ENCODE data around the gene SLC36A3.
A peak's percentile ranks its signal among the peaks of the same experiment; 100 is the strongest.

The SLC36A3 gene

DNA sequence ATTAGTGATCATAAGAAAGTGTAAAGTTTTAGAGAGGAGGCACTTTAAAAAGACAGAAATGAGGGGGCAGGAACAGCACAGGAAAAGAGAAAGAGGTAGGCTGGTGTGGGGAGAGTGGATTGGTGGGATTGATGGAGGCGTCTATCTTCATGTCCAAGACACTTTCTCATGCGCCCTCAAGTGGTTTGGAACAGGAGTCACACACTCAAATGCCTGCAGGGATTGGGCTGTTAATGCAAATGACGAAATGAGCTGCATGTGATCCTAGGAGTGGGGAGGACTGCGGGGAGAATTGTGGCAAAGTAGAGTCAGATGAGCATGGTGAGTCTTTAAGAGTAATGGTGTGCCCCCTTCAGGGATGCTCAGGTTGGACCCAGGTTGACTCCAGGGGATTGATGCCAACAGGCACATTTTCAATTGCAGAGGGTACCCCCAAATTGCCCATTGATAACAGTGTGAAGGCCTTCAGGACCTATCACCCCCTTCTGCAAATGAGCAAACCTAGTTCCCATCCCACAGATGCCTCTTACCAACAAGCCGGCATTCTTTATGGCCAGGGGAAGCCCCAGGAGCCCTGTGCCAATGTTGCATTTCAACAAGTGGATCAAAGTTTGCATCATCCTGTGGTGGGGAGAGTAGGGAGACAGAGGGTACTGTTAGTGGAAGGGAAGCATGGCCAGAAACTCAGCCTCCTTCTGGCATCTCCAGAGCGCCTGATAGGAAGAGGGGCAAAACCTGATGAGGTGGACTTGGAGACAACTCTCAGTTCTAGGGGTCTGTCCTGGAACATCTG is 5.3 kb downstream of the SLC36A3 start:
- peak; percentile 59 for DNase-seq

DNA sequence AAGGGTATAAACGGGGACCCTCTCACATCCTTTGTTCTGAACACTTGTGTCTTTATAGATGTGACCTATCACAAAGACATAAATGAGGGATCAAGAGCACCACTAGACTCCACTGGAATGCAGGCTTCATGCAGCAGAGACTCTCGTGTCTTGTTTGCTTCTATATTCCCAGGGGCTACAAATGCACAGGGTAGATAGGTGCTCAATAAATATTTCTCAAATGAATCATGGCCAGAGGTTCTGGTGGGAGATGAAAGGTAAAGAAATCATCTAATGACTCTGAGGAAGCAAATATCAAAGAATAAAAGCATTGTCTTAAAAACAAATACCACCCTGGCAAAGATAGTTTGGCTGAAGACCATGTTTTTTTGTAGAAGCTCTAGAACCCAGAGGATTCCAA is 6.6 kb downstream of the SLC36A3 start:
- no peak for DNase-seq

DNA sequence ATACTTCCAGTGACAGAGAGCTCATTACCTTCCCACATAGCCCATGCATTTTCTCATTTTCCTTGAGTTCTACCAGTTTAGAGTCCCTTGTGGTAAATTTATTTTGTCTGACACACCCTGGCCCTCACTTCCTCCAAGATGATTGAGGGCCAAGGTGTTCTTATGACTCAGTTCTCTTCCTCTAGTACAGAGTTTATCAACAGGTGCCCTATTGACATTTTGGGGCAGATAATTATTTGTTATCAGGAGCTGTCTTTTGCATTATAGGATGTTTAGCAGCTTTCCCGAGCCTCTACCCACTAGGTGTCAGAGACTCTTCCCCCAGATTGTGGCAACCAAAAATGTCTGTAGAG is 7.1 kb downstream of the SLC36A3 start:
- no peak for DNase-seq

DNA sequence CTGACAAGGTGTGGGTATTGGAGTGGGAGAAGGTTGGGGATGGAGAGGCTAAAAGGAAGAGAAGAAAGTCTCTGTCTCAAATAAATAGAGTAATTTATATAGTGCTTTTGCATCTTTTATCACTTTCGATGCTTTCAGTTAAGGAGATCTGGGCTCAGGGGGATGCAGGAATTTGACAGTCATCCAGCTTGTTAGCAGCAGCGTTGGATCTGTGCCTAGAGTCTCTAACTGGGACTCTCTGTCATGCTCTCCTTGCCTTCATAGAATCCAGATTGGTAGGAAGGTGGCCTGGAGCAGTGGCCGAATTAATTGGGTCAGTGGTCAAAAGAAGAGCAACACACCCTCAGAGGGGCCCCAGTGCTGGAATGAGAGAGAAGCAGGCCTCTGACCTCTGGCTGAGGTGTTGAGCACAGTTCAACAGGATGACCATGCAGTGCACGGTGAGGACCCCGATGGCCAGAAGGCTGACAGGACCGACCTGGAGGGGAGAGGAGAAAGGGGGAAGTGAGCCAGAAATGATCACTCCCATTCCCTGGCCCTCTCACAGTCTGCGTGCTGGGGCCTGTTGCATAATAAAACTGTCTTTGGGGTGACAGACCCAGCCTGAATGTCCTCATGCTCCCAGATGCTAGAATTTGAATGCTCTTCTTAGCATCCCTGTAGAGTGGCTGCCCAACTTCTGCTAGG is 7.6 kb downstream of the SLC36A3 start:
- no peak for DNase-seq

DNA sequence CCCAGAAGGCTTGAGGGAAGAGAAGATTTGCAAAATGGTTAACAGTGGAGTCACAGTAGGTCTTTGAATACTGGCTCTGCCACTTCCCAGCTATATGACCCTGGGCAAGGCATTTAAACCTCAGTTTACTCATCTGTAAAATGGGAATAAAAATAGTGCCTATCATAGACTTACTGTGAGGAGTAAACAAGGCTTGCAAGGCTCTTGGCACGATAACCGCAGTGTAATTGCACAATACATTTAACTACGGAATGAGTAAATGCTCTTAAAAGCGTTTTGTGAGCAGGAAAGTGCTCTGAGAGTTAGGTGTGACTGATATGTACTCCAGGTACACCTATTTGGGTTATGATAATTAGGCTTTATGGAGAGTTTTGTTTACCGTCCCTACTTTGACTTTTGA is 8.4 kb downstream of the SLC36A3 start:
- no peak for DNase-seq

DNA sequence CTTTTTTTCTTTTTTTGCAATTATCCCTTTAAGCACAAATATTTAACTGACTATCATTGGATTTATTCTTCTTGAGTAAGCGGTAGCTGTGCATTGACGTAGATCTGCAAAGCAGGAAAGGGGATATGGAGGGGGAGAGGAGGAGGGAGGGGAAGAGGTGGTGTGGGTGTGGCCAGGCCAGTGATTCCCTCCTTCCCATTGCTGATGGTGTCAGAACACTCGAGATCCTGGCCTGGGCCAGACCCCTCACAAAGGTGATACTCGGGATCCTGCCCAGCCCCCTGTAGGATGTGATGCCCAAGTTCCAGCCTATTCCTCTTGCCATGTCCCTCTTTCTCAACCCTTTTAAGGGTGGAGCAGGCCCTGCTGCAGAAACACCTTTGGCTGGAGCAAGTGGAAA is 9.9 kb downstream of the SLC36A3 start:
- no peak for DNase-seq

DNA sequence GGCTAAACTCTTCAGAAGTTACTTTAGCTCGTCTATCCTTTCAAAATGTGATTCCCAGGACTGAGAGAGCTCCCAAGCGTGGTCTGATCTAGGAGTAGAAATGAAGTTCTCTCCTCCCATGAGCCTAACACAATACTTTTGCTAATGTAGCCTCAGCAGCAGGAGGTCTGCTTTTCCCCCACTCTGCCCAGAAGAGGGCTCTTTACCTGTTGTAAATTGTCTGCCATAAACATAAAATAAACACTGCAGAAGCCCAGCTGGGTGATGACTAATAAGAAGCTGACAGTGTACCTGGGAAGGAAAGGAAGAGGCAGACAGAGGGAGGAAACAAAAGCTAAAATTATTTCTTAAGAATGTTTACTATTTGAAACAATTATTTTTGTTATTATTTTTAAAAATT is 15.4 kb downstream of the SLC36A3 start:
- DNase-seq = peak; percentile 5

DNA sequence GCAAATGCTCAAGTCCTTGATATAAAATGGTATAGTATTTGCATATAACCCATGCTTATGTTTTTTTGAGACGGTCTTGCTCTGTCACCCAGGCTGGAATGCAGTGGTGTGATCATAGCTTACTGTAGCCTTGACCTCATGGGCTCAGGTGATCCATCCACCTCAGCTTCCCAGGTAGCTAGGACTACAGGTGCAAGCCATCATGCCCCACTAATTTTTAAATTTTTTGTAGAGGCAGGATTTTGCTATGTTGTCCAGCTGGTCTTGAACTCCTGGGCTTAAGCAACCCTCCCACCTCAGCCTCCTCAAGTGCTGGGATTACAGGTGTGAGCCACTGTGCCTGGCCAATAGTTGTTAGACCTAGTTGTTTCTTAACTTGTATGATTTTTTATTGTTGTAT is 17.3 kb downstream of the SLC36A3 start:
- no peak for DNase-seq

DNA sequence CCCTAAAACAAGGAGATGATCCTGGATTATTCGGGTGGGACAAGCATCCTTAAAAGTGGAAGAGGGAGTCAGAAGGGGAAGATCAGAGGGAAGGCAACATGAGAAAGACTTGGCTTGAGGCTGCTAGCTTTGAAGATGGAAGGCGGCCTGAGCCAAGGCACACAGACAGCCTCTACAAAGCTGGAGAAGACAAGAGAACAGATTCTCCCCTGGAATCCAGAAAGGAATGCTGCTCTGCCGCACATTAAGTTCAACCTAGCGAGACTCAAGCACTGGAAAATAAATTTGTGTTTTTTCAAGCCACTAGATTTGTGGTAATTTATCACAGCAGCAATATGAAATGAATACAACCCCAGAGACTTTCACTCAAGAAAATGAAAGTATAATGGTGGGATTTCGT is 17.9 kb downstream of the SLC36A3 start:
- DNase-seq = no peak

DNA sequence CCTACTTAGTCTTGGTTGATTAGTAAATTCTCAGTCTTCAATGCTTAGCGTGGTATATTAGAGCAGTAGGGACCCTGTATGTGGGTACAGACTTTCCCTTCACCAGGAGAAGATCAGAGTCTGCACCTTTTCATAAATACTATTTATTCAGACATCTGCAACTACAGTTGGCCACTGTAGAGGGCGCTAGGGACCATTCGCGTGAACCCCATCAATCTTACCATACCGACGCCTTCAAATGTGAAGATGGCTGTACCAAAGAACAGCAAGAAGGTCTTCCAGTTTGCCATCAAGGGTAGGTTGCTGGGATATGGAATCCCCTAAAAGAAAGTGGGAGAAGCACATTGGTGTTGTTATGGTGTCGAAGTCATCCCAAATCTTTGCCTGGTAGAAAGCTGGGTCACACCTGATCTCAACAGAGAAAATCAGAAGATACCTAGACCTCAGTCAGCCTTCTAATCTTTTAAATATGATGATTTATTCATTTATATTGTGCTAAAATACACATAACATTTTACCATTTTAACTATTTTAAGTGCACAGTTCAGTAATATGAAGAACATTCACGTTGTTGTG is 19.1 kb downstream of the SLC36A3 start:
- DNase-seq = peak; percentile 21

DNA sequence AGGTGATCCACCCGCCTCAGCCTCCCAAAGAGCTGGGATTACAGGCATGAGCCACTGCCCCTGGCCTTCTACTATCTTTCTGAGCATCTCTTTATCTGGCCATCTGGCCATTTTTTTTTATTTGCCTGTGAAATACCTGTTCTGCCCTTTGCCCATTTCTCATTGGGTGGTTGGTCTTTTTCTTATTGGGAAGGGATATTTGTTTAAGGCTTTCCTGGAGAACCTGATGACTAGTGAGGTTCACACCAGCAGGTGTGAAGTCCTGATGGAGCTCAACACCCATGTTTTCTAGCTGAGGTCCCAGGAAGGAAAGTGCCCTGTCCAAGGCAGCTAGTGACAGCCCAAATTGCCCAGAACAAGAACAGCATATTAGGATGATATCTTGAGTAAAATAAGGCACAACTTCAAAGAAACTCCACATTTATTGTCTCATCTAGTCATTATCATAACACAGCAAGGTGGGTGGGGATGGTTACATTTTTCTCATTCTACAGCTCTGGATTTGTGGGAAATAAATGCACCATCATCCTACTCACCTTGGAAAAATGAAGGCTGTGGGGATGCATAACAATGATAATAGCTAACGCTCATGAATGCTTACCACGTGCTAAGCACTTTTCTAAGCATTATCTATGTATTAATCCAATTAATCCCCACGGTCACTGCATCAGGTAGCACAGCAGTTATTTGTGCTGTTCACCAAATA is 20.3 kb downstream of the SLC36A3 start:
- no peak for DNase-seq

DNA sequence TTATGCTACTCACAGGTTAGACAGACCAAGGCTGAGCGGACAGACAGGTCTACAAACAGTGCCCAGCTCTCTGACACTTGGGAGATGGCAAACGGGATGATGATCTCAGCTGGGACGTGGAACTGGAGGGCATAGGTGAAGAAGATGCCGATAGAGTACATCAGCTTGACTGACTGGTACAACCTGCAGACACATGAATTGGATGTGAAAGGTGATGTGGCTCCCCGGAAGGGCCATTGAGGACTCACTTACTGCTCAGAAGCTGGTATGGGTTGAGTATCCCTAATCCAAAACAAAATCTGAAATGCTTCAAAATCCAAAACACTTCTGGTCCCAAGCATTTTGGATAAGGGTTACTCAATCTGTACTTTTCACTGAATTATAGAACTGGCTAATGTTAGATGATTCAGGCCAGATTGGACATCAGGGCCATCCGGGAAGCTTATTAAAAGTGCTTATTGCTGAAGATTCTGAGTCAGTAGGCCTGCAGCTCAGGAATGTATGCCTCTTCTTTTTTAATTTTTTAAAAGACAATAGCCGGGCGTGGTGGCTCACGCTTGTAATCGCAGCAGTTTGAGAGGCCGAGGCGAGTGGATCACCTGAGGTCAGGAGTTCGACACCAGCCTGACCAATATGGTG is 22.4 kb downstream of the SLC36A3 start:
- DNase-seq = no peak

DNA sequence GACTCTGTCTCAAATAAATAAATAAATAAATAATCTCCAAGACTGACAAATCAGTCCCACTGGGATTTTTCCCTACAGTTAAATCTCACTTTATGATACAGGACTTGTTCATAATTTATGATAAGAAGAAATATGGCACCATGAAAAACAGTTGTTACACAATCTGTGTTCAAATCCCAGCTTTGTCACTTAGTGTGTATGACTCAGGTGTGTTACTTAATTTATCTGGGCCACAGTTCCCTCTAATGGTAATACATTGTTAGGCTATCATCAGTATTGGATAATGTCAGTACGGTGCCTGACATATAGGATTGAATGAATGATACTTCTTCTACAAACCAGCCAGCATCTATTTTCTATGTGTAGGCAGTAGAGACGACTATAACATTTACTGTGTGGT is 23.1 kb downstream of the SLC36A3 start:
- no peak for DNase-seq

DNA sequence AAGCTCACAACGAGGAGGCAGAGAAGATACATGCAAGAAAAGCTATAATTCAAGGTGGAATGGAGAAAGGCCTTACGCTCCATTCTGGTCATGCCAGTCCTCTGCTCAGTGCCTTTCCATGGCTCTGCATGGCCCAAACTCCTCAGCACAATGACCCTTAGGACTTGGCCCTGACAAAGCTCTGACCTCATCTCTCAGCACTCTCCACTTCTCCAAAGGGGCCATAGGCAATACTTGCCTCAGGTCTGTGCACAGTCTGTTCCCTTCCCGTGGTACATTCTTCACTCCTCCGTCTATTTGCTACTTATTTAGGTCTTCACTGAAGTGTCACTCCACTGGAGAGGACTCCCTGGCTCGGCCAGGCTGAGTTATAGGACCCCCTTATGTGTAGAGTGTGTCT is 24.7 kb downstream of the SLC36A3 start:
- no peak for DNase-seq

DNA sequence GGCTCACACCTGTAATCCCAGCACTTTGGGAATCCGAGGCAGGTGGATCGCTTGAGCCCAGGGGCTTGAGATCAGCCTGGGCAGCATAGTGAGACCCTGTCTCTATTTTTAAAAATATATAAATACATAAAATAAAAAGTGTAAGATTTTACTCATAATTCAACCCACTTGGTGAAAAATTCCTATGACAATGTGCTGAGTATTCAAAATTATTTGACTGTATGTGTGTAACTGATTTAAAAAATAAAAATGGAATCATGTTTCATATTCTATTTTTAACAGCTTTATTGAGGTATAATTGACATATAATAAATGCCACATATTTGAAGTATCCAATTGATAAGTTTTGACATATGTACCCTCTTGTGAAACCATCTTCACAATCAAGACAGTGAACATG is 27.8 kb downstream of the SLC36A3 start:
- DNase-seq = no peak

DNA sequence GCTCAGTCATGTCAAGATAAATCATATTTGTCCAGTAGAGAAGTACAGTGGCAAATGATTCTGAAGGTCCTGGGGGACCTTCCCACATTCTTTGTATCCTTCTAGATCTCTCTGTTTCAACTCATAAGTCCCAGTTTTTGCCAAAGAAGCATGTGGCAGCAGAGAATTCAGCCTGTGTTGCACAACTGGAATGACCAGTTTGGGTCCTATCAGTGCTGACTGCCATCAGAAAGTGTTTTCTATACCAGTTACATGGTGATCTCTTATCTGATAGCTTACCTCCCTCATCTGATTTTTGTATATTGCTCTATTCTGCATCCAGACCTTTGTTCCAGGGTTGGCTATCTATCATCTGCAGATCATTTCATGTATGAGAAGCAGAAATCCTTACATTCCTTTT is 28.9 kb downstream of the SLC36A3 start:
- no peak for DNase-seq

DNA sequence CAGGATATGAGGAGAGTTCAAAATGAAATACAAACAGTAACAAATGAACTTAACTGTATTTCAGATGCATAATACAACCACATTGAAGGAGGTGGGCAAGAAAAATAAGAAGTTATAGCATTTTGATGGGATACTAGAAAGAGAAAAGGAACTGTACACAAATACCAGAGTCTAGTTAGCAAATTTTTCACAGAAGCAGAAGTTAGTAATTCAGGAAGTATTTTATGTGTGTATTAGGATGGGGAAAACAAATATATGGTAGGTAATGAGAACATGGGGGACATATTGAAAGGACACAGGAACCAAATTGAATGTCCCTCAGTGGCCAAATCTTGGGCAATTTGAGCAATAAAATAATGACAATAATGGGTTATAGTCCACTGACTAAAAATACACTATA is 32.2 kb downstream of the SLC36A3 start:
- DNase-seq = no peak

DNA sequence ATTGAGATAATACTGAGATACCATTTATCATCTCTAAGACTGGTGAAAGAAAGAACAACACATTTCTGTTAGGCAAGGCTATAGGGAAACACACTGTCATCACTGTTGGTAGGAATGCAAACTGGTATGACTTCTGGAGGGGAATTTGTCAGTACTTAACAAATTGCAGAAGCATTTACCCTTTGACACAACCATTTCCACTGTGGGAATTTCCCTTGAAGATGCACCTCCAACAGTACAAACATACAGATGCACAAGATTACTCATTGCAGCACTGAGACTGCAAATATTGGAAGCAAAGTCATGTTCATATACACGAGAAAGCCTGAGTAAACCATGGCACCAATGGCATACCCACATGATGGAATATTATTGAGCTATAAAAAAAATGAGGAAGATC is 33.0 kb downstream of the SLC36A3 start:
- DNase-seq = no peak

DNA sequence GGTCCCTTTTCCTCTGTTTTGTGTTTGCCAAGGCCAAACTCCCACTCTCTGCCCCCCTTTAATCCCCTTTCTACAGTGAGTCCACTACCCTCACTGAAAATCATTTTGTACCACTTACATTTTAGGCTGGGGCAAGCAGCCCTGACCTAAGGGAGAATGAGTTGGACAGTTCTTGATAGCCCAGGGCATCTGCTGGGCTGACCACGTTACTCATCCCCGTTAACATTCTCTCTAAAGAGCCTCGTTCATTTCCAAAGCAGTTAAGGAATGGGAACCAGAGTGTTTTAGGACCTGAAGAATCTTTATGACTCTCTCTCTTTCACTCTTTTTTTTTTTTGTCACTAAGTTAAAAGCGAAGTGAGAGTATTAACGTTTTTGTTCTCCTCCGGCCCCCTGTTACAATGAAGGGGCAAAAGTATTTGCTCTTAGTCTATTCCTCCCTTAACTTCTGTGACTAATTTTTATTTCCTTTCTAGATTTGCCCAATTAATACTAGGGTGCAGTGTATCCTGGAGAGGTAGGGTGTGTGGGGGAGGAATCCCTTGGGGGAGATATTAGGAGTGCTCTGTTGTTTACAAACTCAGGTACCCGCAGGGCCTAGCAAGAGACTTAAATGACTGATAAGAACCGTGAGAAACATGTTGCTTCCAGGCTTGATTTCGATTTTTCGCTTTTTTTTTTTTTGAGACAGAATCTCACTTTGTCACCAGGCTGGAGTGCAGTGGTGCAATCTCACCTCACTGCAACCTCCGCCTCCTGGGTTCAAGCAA is 35.9 kb downstream of the SLC36A3 start:
- no peak for DNase-seq

DNA sequence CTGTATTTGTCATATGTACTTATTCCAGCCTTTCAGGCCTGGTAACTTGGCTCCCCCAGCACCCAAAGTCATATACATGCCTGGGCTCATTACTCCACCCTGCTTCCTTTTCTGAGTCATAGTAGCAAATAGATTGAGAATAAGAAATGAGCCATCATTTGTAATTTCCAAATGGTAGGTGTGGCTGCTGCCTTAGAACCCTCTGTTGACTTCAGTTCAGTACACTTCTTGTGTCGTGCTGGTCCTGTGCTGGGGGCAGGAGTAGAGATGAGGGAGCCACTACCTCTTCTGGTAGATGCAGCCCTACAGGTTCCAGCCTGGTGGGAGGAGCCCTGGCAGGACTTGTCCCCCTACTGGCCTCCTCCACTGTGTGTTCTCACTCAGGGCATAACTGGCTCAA is 39.5 kb downstream of the SLC36A3 start:
- DNase-seq = no peak

DNA sequence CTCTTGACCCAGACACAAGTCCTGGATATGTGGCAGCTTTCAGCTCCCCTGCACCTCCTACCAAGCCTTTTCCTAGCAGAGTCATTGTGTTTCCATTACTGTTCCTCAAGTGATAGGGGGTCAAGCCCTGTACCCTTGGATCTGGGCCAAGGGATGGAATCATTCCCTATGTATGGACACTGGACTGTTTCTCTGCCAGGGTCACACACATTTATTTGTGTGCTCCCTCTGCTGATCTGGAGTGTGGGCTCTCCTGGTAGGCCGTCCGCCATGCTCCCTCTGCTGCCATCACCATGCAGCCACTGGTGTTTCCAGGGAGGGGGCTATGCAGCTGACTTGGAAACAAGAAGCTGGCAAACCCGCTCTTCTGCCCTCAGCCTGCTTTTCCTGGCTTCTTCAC is 41.0 kb downstream of the SLC36A3 start:
- DNase-seq = no peak

DNA sequence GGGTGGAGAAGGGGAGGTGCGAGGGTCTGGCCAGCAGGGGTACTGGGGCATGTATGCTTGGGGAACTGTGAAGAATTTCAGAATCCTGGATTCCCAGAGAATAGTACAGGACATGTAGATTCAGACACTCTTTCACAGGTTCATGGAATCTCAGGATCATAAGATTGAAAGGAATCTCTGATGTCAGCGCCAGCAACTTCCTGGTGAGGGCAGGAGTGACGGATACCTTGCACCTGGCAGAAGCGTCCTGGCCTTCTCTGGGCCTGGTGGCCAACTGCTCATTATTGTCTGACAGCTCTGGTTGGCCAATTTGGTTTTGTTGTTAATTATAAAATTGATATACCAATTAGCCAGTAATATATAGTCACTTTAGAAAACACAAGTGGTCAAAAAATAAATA is 43.6 kb downstream of the SLC36A3 start:
- no peak for DNase-seq

DNA sequence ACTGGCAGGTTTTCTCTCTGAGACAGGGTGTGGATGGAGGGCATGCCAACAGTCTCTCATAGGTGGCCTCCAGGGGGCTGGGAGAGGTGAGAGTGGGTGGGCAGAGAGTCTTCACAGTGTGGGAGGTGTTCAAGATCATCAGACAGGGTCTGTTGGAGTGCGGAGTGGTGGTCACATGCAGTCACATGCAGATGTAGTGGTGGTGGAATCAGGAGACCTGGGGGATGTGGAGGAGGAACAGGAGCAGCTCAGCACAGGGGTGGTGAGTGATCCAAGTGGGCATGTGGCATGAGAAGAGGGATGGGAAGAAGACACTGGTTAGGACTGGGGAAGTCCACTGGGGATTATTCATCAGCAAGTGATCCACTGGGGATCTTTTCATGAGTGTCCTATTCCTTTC is 44.8 kb downstream of the SLC36A3 start:
- no peak for DNase-seq
